RWPE1 (cell line): ENCODE measurements around the gene POLR1E.

Experiments
- CTCF ChIA-PET: fragments of 350-600 bp; sonication (Branson Sonifier 250); formaldehyde crosslinking; extraction: SDS; loops from one replicate; lab custom pipeline; 2021; lab: Yijun Ruan, JAX
- POLR2A ChIA-PET: fragments of 400-600 bp; formaldehyde crosslinking; extraction: SDS; loops from one replicate; lab custom pipeline; 2020; ENCODE audit warnings: antibody characterized with exemption; ENCODE audit not compliant: low non-redundant PET; lab: Yijun Ruan, JAX
- DNase-seq: peaks from one replicate; pipeline ENCODE4 v3.0.0; 2012; ENCODE audit warnings: low spot score
- H3K27ac ChIP-seq: fragments of 450-650 bp; 2 replicates; pipeline ENCODE4 v1.5.1; 2017
- TF ChIP-seq, protein P1 (sequence below): fragments of 450-650 bp; conservative IDR thresholded peaks from 2 replicates; pipeline ENCODE4 v1.5.1; 2017; ENCODE audit warnings: low read depth, mild to moderate bottlenecking

The POLR1E gene

DNA sequence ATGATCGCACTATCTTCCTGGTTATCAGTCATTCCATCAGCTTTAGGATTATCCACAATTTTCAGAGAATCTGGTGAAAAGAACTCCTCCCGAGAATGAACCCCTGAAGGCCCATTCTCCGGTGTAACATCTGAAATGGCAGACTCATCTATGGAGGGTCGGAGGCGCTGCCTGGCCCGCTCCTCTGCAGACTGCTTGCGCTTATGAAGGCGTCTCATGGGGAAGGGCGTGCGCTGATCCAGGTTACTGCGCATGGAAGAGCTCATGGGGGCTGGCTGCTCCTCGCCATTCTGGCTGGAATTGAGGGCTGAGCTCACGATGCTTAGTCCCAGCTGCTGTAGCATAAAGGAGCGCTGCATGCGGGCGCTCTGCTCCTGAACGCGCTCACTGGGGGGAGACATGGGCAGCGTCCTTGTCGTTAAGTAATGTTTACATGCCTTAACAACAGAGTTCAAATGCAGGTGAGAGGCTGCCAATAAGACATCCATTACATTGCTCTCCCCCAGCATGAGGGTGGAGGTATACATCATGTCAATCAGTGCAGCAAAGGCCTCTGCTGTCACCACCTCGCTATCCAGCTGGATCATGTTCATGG lies 43.9 kb upstream of the POLR1E start:
- no peak overlapping the region for H3K27ac ChIP-seq
- CTCF ChIA-PET, result interaction anchor here (0.6 kb wide), 1 partner anchor 292 kb away, joined by 3 read pairs; no protein-coding TSS in a partner anchor
- TF ChIP-seq, protein P1, sequence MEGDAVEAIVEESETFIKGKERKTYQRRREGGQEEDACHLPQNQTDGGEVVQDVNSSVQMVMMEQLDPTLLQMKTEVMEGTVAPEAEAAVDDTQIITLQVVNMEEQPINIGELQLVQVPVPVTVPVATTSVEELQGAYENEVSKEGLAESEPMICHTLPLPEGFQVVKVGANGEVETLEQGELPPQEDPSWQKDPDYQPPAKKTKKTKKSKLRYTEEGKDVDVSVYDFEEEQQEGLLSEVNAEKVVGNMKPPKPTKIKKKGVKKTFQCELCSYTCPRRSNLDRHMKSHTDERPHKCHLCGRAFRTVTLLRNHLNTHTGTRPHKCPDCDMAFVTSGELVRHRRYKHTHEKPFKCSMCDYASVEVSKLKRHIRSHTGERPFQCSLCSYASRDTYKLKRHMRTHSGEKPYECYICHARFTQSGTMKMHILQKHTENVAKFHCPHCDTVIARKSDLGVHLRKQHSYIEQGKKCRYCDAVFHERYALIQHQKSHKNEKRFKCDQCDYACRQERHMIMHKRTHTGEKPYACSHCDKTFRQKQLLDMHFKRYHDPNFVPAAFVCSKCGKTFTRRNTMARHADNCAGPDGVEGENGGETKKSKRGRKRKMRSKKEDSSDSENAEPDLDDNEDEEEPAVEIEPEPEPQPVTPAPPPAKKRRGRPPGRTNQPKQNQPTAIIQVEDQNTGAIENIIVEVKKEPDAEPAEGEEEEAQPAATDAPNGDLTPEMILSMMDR, result no peak
- no peak for DNase-seq
- POLR2A ChIA-PET, result no interaction called here

- TF ChIP-seq, protein P1, result no peak
- CTCF ChIA-PET, result interaction anchor here (0.6 kb wide), 1 partner anchor 293 kb away, joined by 3 read pairs; no protein-coding TSS in a partner anchor
- POLR2A ChIA-PET, result no interaction called here
- DNase-seq, result no peak
- H3K27ac ChIP-seq, result no peak overlapping the region
Measured at GRCh38 chr9:37442556-37442955, 43.2 kb upstream of the POLR1E start.

- H3K27ac ChIP-seq, result peak overlapping the region; percentile 35
- DNase-seq, result no peak
- CTCF ChIA-PET, result no interaction called here
- TF ChIP-seq, protein P1, result no peak
- POLR2A ChIA-PET, result no interaction called here
Measured at GRCh38 chr9:37443566-37443965, 42.2 kb upstream of the POLR1E start.

DNA sequence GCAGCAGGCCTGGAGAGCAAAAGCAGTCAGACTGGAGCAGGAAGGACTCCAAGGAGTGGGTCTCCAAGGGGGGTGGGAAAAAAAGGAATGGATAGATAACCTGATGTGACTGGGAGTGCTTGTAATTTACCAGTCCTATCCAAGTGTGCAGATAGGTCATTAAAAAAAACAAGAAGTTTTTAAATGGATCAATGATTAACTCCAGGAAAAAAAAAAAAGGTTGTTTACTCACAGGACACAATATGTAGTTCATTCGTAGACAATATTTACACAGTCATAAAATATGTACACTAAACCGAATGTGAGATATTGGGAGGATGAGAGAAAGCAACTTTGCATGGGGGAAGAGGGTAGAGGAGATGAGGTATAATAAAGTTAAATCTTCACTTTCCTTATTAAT lies 40.9 kb upstream of the POLR1E start:
- H3K27ac ChIP-seq, result no peak overlapping the region
- ChIA-PET POLR2A (no interaction called here), CTCF (no interaction called here)
- TF ChIP-seq, protein P1, result no peak
- no peak for DNase-seq

- no peak overlapping the region for H3K27ac ChIP-seq
- CTCF ChIA-PET, result no interaction called here
- DNase-seq, result no peak
- TF ChIP-seq, protein P1, result no peak
- POLR2A ChIA-PET, result no interaction called here
Measured at GRCh38 chr9:37445832-37446231, 39.9 kb upstream of the POLR1E start.

- DNase-seq, result no peak
- TF ChIP-seq, protein P1, result no peak
- ChIA-PET POLR2A (no interaction called here), CTCF (no interaction called here)
- H3K27ac ChIP-seq, result no peak overlapping the region
Measured at GRCh38 chr9:37446401-37446800, 39.3 kb upstream of the POLR1E start.
